K562 (cell line): Measurements from ENCODE around the gene ATXN1. TPM values are rescaled to one million over a fixed set of nuclear protein-coding genes. Genes with fewer than 3 reads are reported as not detected.
A peak's percentile ranks its signal among the peaks of the same experiment; 100 is the strongest.

Source experiments
- ATAC-seq: fragments of 200-7000 bp; cut with Tn5 transposase; 3 replicates; pipeline ENCODE4 v1.9.1; 2020; ENCODE audit warnings: moderate library complexity
- BruUV-seq: library from RNA; stranded (reverse); fragments of 400-500 nt; replicated peaks from 2 replicates; lab custom pipeline; 2021; lab: Mats Ljungman, UMichigan
- CTCF ChIA-PET: fragments of 300-600 bp; formaldehyde crosslinking; extraction: SDS; loops from one replicate; lab custom pipeline; 2021; ENCODE audit warnings: low intra/inter-chr PET ratio; lab: Yijun Ruan, JAX
- POLR2A ChIA-PET: fragments of 300-600, 350-650 bp; sonication (Branson Sonifier 250); formaldehyde crosslinking; extraction: SDS; loops from one replicate; lab custom pipeline; 2021; ENCODE audit warnings: antibody characterized with exemption, inconsistent platforms; lab: Yijun Ruan, JAX
- DNase-seq, 4 experiments: peaks; one replicate each; pipeline versions ENCODE4 v3.0.0 to v3.0.0-alpha.2; 2011 to 2018; ENCODE audit warnings: low spot score in 3 of 4, mixed read lengths in 3 of 4; ENCODE audit errors: extremely low read depth in 1 of 4
- FAIRE-seq: peaks from 2 replicates; lab custom pipeline; 2011; peaks lifted over from hg19 to GRCh38; lab: Jason Lieb, UNC
- H2AFZ ChIP-seq: 2 replicates; pipeline ENCODE4 v1.6.0; 2011; ENCODE audit warnings: low read depth, low read length, control low read depth, inconsistent platforms
- H3K27ac ChIP-seq: fragments of 200-600 bp; 3 replicates; pipeline ENCODE4 v1.8.0; 2011; ENCODE audit warnings: low read depth, mild to moderate bottlenecking, control low read depth, inconsistent platforms, low read length, moderate library complexity, mixed read lengths; ENCODE audit errors: extremely low read depth
- H3K27me3 ChIP-seq, 2 experiments: fragments of 300-600 bp in 1 of 2; 2 replicates in 1 of 2; 3 replicates in 1 of 2; pipeline versions ENCODE4 v1.6.0 to v1.8.0; 2011; ENCODE audit warnings: inconsistent platforms in 2 of 2, low read length in 2 of 2, mild to moderate bottlenecking in 1 of 2, mixed read lengths in 1 of 2, moderate library complexity in 1 of 2; ENCODE audit not compliant: control insufficient read depth in 2 of 2, insufficient read depth in 2 of 2
- H3K36me3 ChIP-seq: fragments of 300-600 bp; 3 replicates; pipeline ENCODE4 v1.8.0; 2011; ENCODE audit warnings: mild to moderate bottlenecking, low read length, inconsistent platforms; ENCODE audit not compliant: control insufficient read depth, insufficient read depth
- H3K4me1 ChIP-seq, 2 experiments: fragments of 200-600 bp in 1 of 2; replicated peaks in 1 of 2; 2 replicates in 1 of 2; 3 replicates in 1 of 2; pipeline versions ENCODE4 v1.5.1 to v1.8.0; 2011; ENCODE audit warnings: inconsistent platforms in 2 of 2, low read length in 2 of 2, mild to moderate bottlenecking in 1 of 2, mixed read lengths in 1 of 2, moderate library complexity in 1 of 2; ENCODE audit not compliant: control insufficient read depth in 2 of 2, insufficient read depth in 2 of 2
- H3K4me2 ChIP-seq: 2 replicates; pipeline ENCODE4 v1.6.1; 2011; ENCODE audit warnings: low read length, control low read depth, inconsistent platforms, mixed read lengths; ENCODE audit not compliant: insufficient read depth
- H3K4me3 ChIP-seq: fragments of 200-600 bp; sonication (generic), shearing (Covaris generic); 2 replicates; pipeline ENCODE4 v1.5.1; 2016; ENCODE audit warnings: control low read depth, inconsistent platforms
- H3K79me2 ChIP-seq: fragments of 200-600 bp; 3 replicates; pipeline ENCODE4 v1.8.0; 2011; ENCODE audit warnings: low read length, inconsistent platforms; ENCODE audit not compliant: control insufficient read depth, insufficient read depth
- H3K9ac ChIP-seq, 2 experiments: 2 replicates each; pipeline versions ENCODE4 v1.6.0 to v1.6.1; 2011; ENCODE audit warnings: low read depth in 2 of 2, low read length in 2 of 2, control low read depth in 1 of 2, inconsistent platforms in 1 of 2, mild to moderate bottlenecking in 1 of 2, mixed read lengths in 1 of 2; ENCODE audit not compliant: insufficient read depth in 1 of 2
- H3K9me1 ChIP-seq: one replicate; pipeline ENCODE4 v1.6.0; 2011; ENCODE audit warnings: inconsistent platforms, mild to moderate bottlenecking, low read length, moderate library complexity; ENCODE audit not compliant: control insufficient read depth, insufficient read depth
- H3K9me3 ChIP-seq: replicated peaks from 2 replicates; pipeline ENCODE4 v1.5.1; 2011; ENCODE audit warnings: low read depth, low read length, inconsistent platforms; ENCODE audit not compliant: control insufficient read depth, insufficient read depth
- H4K20me1 ChIP-seq: replicated peaks from 2 replicates; pipeline ENCODE4 v1.6.1; 2011; ENCODE audit warnings: low read length, inconsistent platforms, mixed read lengths; ENCODE audit not compliant: control insufficient read depth, insufficient read depth
- ATF3 ChIP-seq, 2 experiments: fragments of 450-650 bp in 1 of 2; sonication (generic) in 1 of 2; formaldehyde crosslinking in 1 of 2; IDR thresholded peaks in 1 of 2; conservative IDR thresholded peaks in 1 of 2; 2 replicates each; pipeline versions ENCODE4 v1.6.1 to v1.8.1; 2016 to 2023; ENCODE audit warnings: mild to moderate bottlenecking in 2 of 2, moderate library complexity in 2 of 2, inconsistent platforms in 1 of 2, missing genetic modification reagents in 1 of 2
- CREB5 ChIP-seq: fragments of 250-450 bp; sonication (Bioruptor Pico); IDR thresholded peaks from 2 replicates; pipeline ENCODE4 v1.5.0; 2020; ENCODE audit warnings: mild to moderate bottlenecking
- DPF2 ChIP-seq: fragments of 450-650 bp; IDR thresholded peaks from 2 replicates; pipeline ENCODE4 v1.6.1; 2016
- L3MBTL2 ChIP-seq: fragments of 450-650 bp; IDR thresholded peaks from 2 replicates; pipeline ENCODE4 v1.6.1; 2016; ENCODE audit warnings: mild to moderate bottlenecking, moderate library complexity
- MYC ChIP-seq, 2 experiments: fragments of 250-450 bp in 1 of 2; sonication (Bioruptor Pico) in 1 of 2; IDR thresholded peaks; 2 replicates each; pipeline versions ENCODE4 v1.5.1 to v1.6.1; 2012 to 2021; ENCODE audit warnings: low read depth in 2 of 2, borderline replicate concordance in 1 of 2, improper control_type of control experiment in 1 of 2, low read length in 1 of 2, mild to moderate bottlenecking in 1 of 2, moderate library complexity in 1 of 2
- PML ChIP-seq: IDR thresholded peaks from 2 replicates; pipeline ENCODE4 v1.6.1; 2012; ENCODE audit warnings: low read length, inconsistent platforms
- RCOR1 ChIP-seq, 2 experiments: IDR thresholded peaks; 2 replicates each; pipeline ENCODE4 v1.6.1; 2012; ENCODE audit warnings: low read depth in 2 of 2, low read length in 2 of 2, borderline replicate concordance in 1 of 2, improper control_type of control experiment in 1 of 2
- SETDB1 ChIP-seq: IDR thresholded peaks from one replicate; pipeline ENCODE4 v1.6.1; 2012; ENCODE audit warnings: low read length, control low read depth, inconsistent platforms
- TEAD2 ChIP-seq: fragments of 450-650 bp; IDR thresholded peaks from 2 replicates; pipeline ENCODE4 v1.6.1; 2016; ENCODE audit warnings: missing genetic modification characterization, control low read depth, missing compliant biosample characterization
- USF1 ChIP-seq: sonication (generic); formaldehyde crosslinking; IDR thresholded peaks from 2 replicates; pipeline ENCODE4 v1.9.0; 2022; ENCODE audit warnings: mild to moderate bottlenecking, missing genetic modification reagents
- ZNF175 ChIP-seq: fragments of 200-800 bp; sonication (Bioruptor generic); IDR thresholded peaks from 2 replicates; pipeline ENCODE4 v1.6.1; 2016; ENCODE audit warnings: low read depth, mild to moderate bottlenecking, missing genetic modification characterization, missing compliant biosample characterization
- ZNF24 ChIP-seq: fragments of 450-650 bp; IDR thresholded peaks from 2 replicates; pipeline ENCODE4 v1.6.1; 2016
- ZNF551 ChIP-seq: fragments of 250-450 bp; sonication (Bioruptor Pico); IDR thresholded peaks from 2 replicates; pipeline ENCODE4 v1.5.0; 2021; ENCODE audit warnings: mild to moderate bottlenecking, moderate library complexity
- ZNF717 ChIP-seq: fragments of 250-450 bp; sonication (Bioruptor Pico); IDR thresholded peaks from 2 replicates; pipeline ENCODE4 v1.5.0; 2021
- WGBS: fragments of 100-300 bp; shearing (Covaris generic); methylation state at CpG from one replicate; pipeline ENCODE4 v1.1.6; 2016; ENCODE audit warnings: low coverage, mixed read lengths; ENCODE audit not compliant: insufficient coverage; ENCODE audit errors: missing lambda C conversion rate; 5-methylcytosine and 5-hydroxymethylcytosine counted together
- in situ Hi-C: fragments of 300-500 bp; cut with MboI; formaldehyde crosslinking; loops from 4 replicates; pipeline ENCODE4 v1.15.0; 2018; ENCODE audit warnings: inconsistent platforms, mixed read lengths
- intact Hi-C: fragments of 100-400 bp; cut with micrococcal nuclease; formaldehyde crosslinking; loops from 2 replicates; pipeline ENCODE4 v1.14.2; 2022
- polyA plus RNA-seq, 8 experiments: library from polyadenylated mRNA; depleted of rRNA in 4 of 8; stranded (reverse) in 5 of 8; unstranded in 3 of 8; fragments of >200 nt; fragmentation: Nextera tagmentation in 2 of 8; fragmentation: Illumina TruSeq in 1 of 8; extraction: Ambion mirVana in 2 of 8; extraction: Trizol in 1 of 8; gene quantifications; 2 replicates each; pipeline versions ENCODE4 v1.2.1 to v1.2.3, GENCODE V29; 2011 to 2014; ENCODE audit warnings: inconsistent platforms in 1 of 8, missing spikeins in 1 of 8
- total RNA-seq, 7 experiments: library from RNA; depleted of rRNA in 6 of 7; stranded (reverse); fragments of >200 nt in 6 of 7; fragmentation: Illumina TruSeq in 2 of 7; extraction: Trizol in 2 of 7; gene quantifications; 2 replicates each; pipeline versions ENCODE4 v1.2.1 to v1.2.3, GENCODE V29; 2011 to 2021; ENCODE audit warnings: low replicate concordance in 1 of 7
- TF ChIP-seq, protein P1 (sequence below): sonication (generic); formaldehyde crosslinking; IDR thresholded peaks from 2 replicates; pipeline ENCODE4 v1.8.1; 2023; ENCODE audit warnings: mild to moderate bottlenecking, missing genetic modification reagents

Gene ATXN1
- total and polyA plus RNA-seq, 9 of the 15 experiments (the other 6 are each of a cell fraction or from before 2014, with no cell fraction given), result under 0.01 to 1.2 (median 0.58) TPM

- TF ChIP-seq USF1 (0 out of 2 replicates have a peak, but pooled peaks have one; percentile 30), DPF2 (no peak), PML (no peak), SETDB1 (no peak), ZNF175 (CRISPR knock-in tag) (0 out of 2 replicates have a peak, but pooled peaks have one; percentile 52), L3MBTL2 (peak; percentile 40; the same call in 1 of the 2 replicates), ZNF717 (no peak), MYC (IDR thresholded peaks at IDR 0.05; ENCODE audit: low read depth, low read length) (peak; percentile 41; the same call in 1 of the 2 replicates), MYC (CRISPR knock-in tag; IDR thresholded peaks at IDR 0.05; ENCODE audit: borderline replicate concordance, low read depth) (no peak), RCOR1 (IDR thresholded peaks at IDR 0.05; ENCODE audit: borderline replicate concordance in 1 of 2, low read depth in 2 of 2, low read length in 2 of 2) (peak in 1 of 2 experiments; percentile 50; a peak in 1 of 4 replicates)
These were observed 426.6 kb downstream of the ATXN1 start (continued) for GRCh38 chr6:16334671-16335070.

DNA sequence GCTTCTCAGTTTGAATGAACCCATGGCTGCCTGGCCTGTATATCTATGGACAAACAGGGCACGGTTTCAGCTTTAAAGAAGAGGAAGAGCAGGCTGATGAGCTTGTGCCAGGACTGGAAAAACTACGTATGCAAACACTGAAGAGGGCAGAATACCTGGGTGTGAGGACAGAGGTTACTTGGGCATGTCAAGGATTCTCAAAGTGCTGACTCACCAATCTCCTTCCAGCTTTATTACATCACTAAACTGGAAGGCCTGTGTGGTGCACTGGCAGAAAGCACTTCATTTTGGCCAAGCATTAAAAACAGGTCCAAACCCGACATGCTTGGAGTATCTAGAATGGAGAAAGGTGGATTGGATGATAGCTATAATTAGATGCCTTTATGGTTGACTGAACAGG lies 427.7 kb downstream of the ATXN1 start:
- H3K4me2 ChIP-seq, result no peak overlapping the region
- FAIRE-seq, result no peak
- ChIA-PET CTCF (interaction anchor here (3.7 kb wide), 1 partner anchor 75 kb away, joined by 68 read pairs; no protein-coding TSS in a partner anchor), POLR2A (interaction anchor here (0.6 to 1.6 kb wide), 3 partner anchors 11 to 67 kb away, joined by 3 to 5 read pairs (median 3); no protein-coding TSS in a partner anchor)
- no peaks in the 10 kb centered on the region for H3K9me1 ChIP-seq
- in situ Hi-C loops, result loop anchor here (5.0 kb wide), 2 partner anchors 69 to 434 kb away; no protein-coding TSS in a partner anchor
- no peak overlapping the region for H3K4me3 ChIP-seq
- DNase-seq, result no peak
- ATAC-seq, result no peak
- peaks cover 4 to 16% of the 10 kb centered on the region in 2 experiments; a peak in 4 of 5 replicates for H3K4me1 ChIP-seq
- H4K20me1 ChIP-seq, result no peaks in the 10 kb centered on the region
- intact Hi-C loops, result loop anchor here (5.0 kb wide), 4 partner anchors 164 to 754 kb away; partner anchors contain the start of gene ATXN1
- H3K27ac ChIP-seq, result no peak overlapping the region
- H2AFZ ChIP-seq, result no peak overlapping the region
- no peaks in the 10 kb centered on the region; a peak in 1 of 5 replicates for H3K27me3 ChIP-seq
- no peaks in the 10 kb centered on the region for H3K36me3 ChIP-seq
- WGBS, result 4% methylated on average over 3 of the region's 3 CpGs
- BruUV-seq, result no TSS peak
- H3K9me3 ChIP-seq, result no peaks in the 10 kb centered on the region
- no peak overlapping the region for H3K9ac ChIP-seq
- no peaks in the 10 kb centered on the region for H3K79me2 ChIP-seq
- TF ChIP-seq, protein P1, sequence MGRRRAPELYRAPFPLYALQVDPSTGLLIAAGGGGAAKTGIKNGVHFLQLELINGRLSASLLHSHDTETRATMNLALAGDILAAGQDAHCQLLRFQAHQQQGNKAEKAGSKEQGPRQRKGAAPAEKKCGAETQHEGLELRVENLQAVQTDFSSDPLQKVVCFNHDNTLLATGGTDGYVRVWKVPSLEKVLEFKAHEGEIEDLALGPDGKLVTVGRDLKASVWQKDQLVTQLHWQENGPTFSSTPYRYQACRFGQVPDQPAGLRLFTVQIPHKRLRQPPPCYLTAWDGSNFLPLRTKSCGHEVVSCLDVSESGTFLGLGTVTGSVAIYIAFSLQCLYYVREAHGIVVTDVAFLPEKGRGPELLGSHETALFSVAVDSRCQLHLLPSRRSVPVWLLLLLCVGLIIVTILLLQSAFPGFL (CRISPR knock-in tag), result no peak
- no peak for TF ChIP-seq ZNF551 (CRISPR knock-in tag)
- peak; percentile 65; the same call in 1 of the 2 replicates for TF ChIP-seq ZNF24
- no peak for TF ChIP-seq TEAD2 (tag)
- peak; percentile 76 for TF ChIP-seq ATF3 (IDR thresholded peaks at IDR 0.05)
- TF ChIP-seq ATF3 (CRISPR knock-in tag; conservative IDR thresholded peaks at IDR 0.05), result no peak
- TF ChIP-seq CREB5 (CRISPR knock-in tag), result no peak
